Endothelial cell of umbilical vein (primary cell): Measurements from ENCODE around the gene KIAA2012. TPM values are rescaled to one million over a fixed set of nuclear protein-coding genes. Genes with fewer than 3 reads are reported as not detected.

Experiments
- BruUV-seq: library from RNA; stranded (reverse); fragments of 400-500 nt; replicated peaks from 2 replicates; lab custom pipeline; 2021; lab: Mats Ljungman, UMichigan
- CTCF ChIA-PET: fragments of 300-600, 350-600 bp; sonication (Branson Sonifier 250); formaldehyde crosslinking; loops from one replicate; lab custom pipeline; 2021; ENCODE audit warnings: antibody characterized with exemption, inconsistent platforms; lab: Charles Lee
- POLR2A ChIA-PET: fragments of 300-600, 350-600 bp; sonication (Branson Sonifier 250); formaldehyde crosslinking; loops from one replicate; lab custom pipeline; 2021; ENCODE audit warnings: antibody characterized with exemption, inconsistent platforms; lab: Charles Lee
- DNase-seq: peaks from one replicate; pipeline ENCODE4 v3.0.0-alpha.2; 2011; ENCODE audit warnings: low read depth, low spot score
- FAIRE-seq: peaks from 2 replicates; lab custom pipeline; 2011; peaks lifted over from hg19 to GRCh38; lab: Jason Lieb, UNC
- H2AFZ ChIP-seq: 2 replicates; pipeline ENCODE4 v1.6.0; 2012; ENCODE audit warnings: low read depth, low read length, control low read depth, inconsistent platforms
- H3K27ac ChIP-seq: 2 replicates; pipeline ENCODE4 v1.5.1; 2011; ENCODE audit warnings: low read depth, mild to moderate bottlenecking, control low read depth, low read length, moderate library complexity; ENCODE audit not compliant: insufficient read depth
- H3K27me3 ChIP-seq, 2 experiments: 2 replicates each; pipeline versions ENCODE4 v1.6.0 to v1.6.1; 2011; ENCODE audit warnings: low read length in 2 of 2, mixed read lengths in 1 of 2; ENCODE audit not compliant: control insufficient read depth in 2 of 2, insufficient read depth in 2 of 2
- H3K36me3 ChIP-seq, 2 experiments: 2 replicates in 1 of 2; 3 replicates in 1 of 2; pipeline ENCODE4 v1.5.1; 2011; ENCODE audit warnings: low read length in 2 of 2, mild to moderate bottlenecking in 1 of 2, moderate library complexity in 1 of 2; ENCODE audit not compliant: control insufficient read depth in 2 of 2, insufficient read depth in 2 of 2; ENCODE audit errors: extremely low read depth in 1 of 2
- H3K4me1 ChIP-seq: 3 replicates; pipeline ENCODE4 v1.5.1; 2011; ENCODE audit warnings: mild to moderate bottlenecking, low read length; ENCODE audit not compliant: control insufficient read depth, insufficient read depth; ENCODE audit errors: extremely low read depth
- H3K4me2 ChIP-seq: 2 replicates; pipeline ENCODE4 v1.6.1; 2011; ENCODE audit warnings: low read length, control low read depth, mixed read lengths; ENCODE audit not compliant: insufficient read depth
- H3K4me3 ChIP-seq, 3 experiments: fragments of 200-600 bp in 1 of 3; sonication (generic), shearing (Covaris generic) in 1 of 3; replicated peaks in 1 of 3; 2 replicates each; pipeline ENCODE4 v1.5.1; 2011 to 2016; ENCODE audit warnings: control low read depth in 3 of 3, low read length in 3 of 3, mild to moderate bottlenecking in 2 of 3, inconsistent platforms in 1 of 3, low read depth in 1 of 3, moderate library complexity in 1 of 3; ENCODE audit not compliant: insufficient read depth in 1 of 3
- H3K79me2 ChIP-seq: 2 replicates; pipeline ENCODE4 v1.6.0; 2012; ENCODE audit warnings: low read length, inconsistent platforms; ENCODE audit not compliant: control insufficient read depth, insufficient read depth
- H3K9ac ChIP-seq: replicated peaks from 2 replicates; pipeline ENCODE3; 2011; ENCODE audit warnings: low read length, control low read depth; ENCODE audit not compliant: insufficient read depth; ENCODE audit errors: extremely low read depth
- H3K9me1 ChIP-seq: replicated peaks from 3 replicates; pipeline ENCODE4 v1.6.0; 2011; ENCODE audit warnings: mild to moderate bottlenecking, low read length; ENCODE audit not compliant: control insufficient read depth, insufficient read depth; ENCODE audit errors: extremely low read depth
- H3K9me3 ChIP-seq: replicated peaks from 2 replicates; pipeline ENCODE4 v1.5.1; 2012; ENCODE audit warnings: low read length, inconsistent platforms; ENCODE audit not compliant: control insufficient read depth, insufficient read depth
- H4K20me1 ChIP-seq: replicated peaks from 2 replicates; pipeline ENCODE3; 2011; ENCODE audit warnings: mild to moderate bottlenecking, low read length; ENCODE audit not compliant: control insufficient read depth, insufficient read depth; ENCODE audit errors: extremely low read depth
- CTCF ChIP-seq, 2 donors: IDR thresholded peaks; 1 replicate in 1 of 2; 2 replicates in 1 of 2; pipeline ENCODE4 v1.5.1; 2011; ENCODE audit warnings: low read length in 2 of 2, mild to moderate bottlenecking in 2 of 2, moderate library complexity in 2 of 2, control low read depth in 1 of 2, inconsistent platforms in 1 of 2, low read depth in 1 of 2; ENCODE audit not compliant: insufficient read depth in 1 of 2; ENCODE audit errors: extremely low read depth in 1 of 2
- EZH2 ChIP-seq: IDR thresholded peaks from 2 replicates; pipeline ENCODE4 v1.6.1; 2012; ENCODE audit warnings: borderline replicate concordance, low read depth, mild to moderate bottlenecking, moderate library complexity, low read length, inconsistent platforms; ENCODE audit not compliant: severe bottlenecking
- FOS ChIP-seq: IDR thresholded peaks from 2 replicates; pipeline ENCODE4 v1.6.1; 2011; ENCODE audit warnings: mild to moderate bottlenecking, low read length, moderate library complexity, borderline replicate concordance; ENCODE audit not compliant: insufficient read depth
- GATA2 ChIP-seq: IDR thresholded peaks from 2 replicates; pipeline ENCODE4 v1.7.0; 2011; ENCODE audit warnings: low read depth, mild to moderate bottlenecking, moderate library complexity, mixed read lengths, low read length; ENCODE audit not compliant: insufficient read length, insufficient read depth
- JUN ChIP-seq: IDR thresholded peaks from 2 replicates; pipeline ENCODE4 v1.6.1; 2011; ENCODE audit warnings: borderline replicate concordance, low read depth; ENCODE audit not compliant: insufficient read length, insufficient read depth
- MYC ChIP-seq: IDR thresholded peaks from one replicate; pipeline ENCODE4 v1.6.1; 2011; ENCODE audit warnings: mild to moderate bottlenecking, low read depth, low read length
- POLR2A ChIP-seq: IDR thresholded peaks from 2 replicates; pipeline ENCODE4 v1.6.1; 2012; ENCODE audit warnings: low read depth, mild to moderate bottlenecking, control low read depth, low read length
- POLR2AphosphoS5 ChIP-seq: IDR thresholded peaks from 2 replicates; pipeline ENCODE4 v1.6.1; 2012; ENCODE audit warnings: low read depth, mild to moderate bottlenecking, control low read depth, low read length, moderate library complexity; ENCODE audit not compliant: insufficient read depth
- dilution Hi-C: fragments of 300-500 bp; cut with MboI; formaldehyde crosslinking; loops from one replicate; pipeline ENCODE4 v1.15.0; 2019; ENCODE audit warnings: low sequenced_read_pairs; ENCODE audit not compliant: extremely low pct_ligation_motif_present
- intact Hi-C: fragments of 100-400 bp; cut with micrococcal nuclease; formaldehyde crosslinking; loops from one replicate; pipeline ENCODE4 v1.10.0; 2022
- polyA plus RNA-seq, 4 experiments: library from polyadenylated mRNA; depleted of rRNA in 3 of 4; stranded (reverse) in 3 of 4; unstranded in 1 of 4; fragments of >200 nt; gene quantifications; 2 replicates each; pipeline versions ENCODE4 v1.2.1 to v1.2.3, GENCODE V29; 2011 to 2012; ENCODE audit warnings: missing spikeins in 1 of 4
- total RNA-seq: library from RNA; stranded (reverse); gene quantifications from 2 replicates; pipeline ENCODE4 v1.2.3, GENCODE V29; 2021
- TF ChIP-seq, protein P1 (sequence below): IDR thresholded peaks from 2 replicates; pipeline ENCODE4 v1.6.1; 2011; ENCODE audit not compliant: insufficient read depth, insufficient read length

The KIAA2012 gene
- total and polyA plus RNA-seq, 2 donors (not counting 3 experiments of a cell fraction or from before 2014, with no cell fraction given): not detected

DNA sequence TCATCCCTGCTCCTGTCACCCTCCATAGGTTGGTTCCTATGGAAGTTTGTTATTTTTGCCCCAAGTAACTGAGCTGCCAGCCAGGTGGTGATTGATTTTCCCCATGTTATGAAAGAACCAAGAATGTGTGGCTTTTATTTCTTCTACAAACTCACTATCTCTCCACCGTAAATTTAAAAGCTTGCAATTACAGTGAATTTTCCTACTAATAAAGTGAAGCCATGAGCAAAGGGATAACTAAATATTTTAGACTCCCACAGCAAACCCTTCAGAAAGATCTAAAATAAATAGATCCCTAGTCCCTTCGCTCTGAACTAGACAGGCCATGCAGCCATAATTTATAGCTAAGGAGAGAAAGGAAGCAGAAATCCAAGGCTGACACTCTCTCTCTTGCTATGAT, 6.2 kb upstream of the KIAA2012 start:
- no peak overlapping the region for H3K4me2 ChIP-seq
- dilution Hi-C loops (no loop called here), intact Hi-C loops (no loop called here)
- H3K27me3 ChIP-seq: peaks cover 0 to 15% of the 10 kb centered on the region in 2 experiments
- H3K79me2 ChIP-seq: no peaks in the 10 kb centered on the region
- H3K9ac ChIP-seq: no peak overlapping the region
- H3K9me3 ChIP-seq: no peaks in the 10 kb centered on the region
- H3K27ac ChIP-seq: no peak overlapping the region
- ChIA-PET POLR2A (no interaction called here), CTCF (interaction anchor here (1.5 to 1.7 kb wide), 2 partner anchors 10 to 206 kb away, joined by 4 to 6 read pairs; no protein-coding TSS in a partner anchor)
- no peaks in the 10 kb centered on the region for H4K20me1 ChIP-seq
- no peak for FAIRE-seq
- TF ChIP-seq FOS: no peak
- TF ChIP-seq GATA2: no peak
- no peak for TF ChIP-seq POLR2AphosphoS5
- TF ChIP-seq EZH2: no peak
- TF ChIP-seq CTCF (IDR thresholded peaks at IDR 0.05; ENCODE audit: extremely low read depth in 1 of 2, insufficient read depth in 1 of 2, low read depth in 1 of 2, low read length in 2 of 2): no peak
- TF ChIP-seq JUN: no peak
- TF ChIP-seq POLR2A: no peak
- TF ChIP-seq, protein P1, sequence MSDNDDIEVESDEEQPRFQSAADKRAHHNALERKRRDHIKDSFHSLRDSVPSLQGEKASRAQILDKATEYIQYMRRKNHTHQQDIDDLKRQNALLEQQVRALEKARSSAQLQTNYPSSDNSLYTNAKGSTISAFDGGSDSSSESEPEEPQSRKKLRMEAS: no peak
- no peak for TF ChIP-seq MYC
- H2AFZ ChIP-seq: no peak overlapping the region
- no peaks in the 10 kb centered on the region for H3K9me1 ChIP-seq
- no peaks in the 10 kb centered on the region for H3K4me1 ChIP-seq
- H3K36me3 ChIP-seq: no peaks in the 10 kb centered on the region
- H3K4me3 ChIP-seq: no peak overlapping the region
- DNase-seq: no peak
- BruUV-seq: no TSS peak
